ENCODE results near the gene TNRC6A. TPM values are rescaled to one million over a fixed set of nuclear protein-coding genes. Genes with fewer than 3 reads are reported as not detected.

TNRC6A gene
- total RNA-seq, 1 experiment from 2014 or later, result 84.8 TPM

DNA sequence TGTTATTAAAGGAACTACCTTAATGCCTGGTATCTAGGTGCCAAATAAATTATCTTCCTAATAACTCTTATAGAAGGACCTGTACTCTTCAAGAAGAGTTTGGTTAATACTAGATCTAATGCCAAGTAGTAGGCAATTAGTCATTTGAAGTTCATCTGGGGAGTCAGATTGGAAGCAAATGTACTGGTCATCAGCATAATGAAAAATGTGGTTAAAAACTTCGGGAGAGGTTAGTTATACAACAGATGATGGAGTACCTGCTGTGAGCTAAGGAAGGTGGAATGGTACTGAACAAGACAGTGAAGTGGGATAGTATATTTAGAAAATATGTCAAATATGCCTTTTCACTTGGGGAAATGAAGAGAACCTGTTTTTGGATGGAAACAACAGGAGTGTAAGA lies 49.2 kb downstream of the TNRC6A start:
- POLR2A ChIA-PET (ENCODE audit: unreplicated experiment), result interaction anchor here (0.6 kb wide), 1 partner anchor 44 kb away, joined by 4 read pairs; no protein-coding TSS in a partner anchor
- Histone ChIP-seq H3K36me3 (ENCODE audit: low read depth) (peaks cover 42% of the 10 kb centered on the region; the same call in 1 of the 2 replicates), H3F3A (ENCODE audit: insufficient read depth, low read depth) (peaks cover 15% of the 10 kb centered on the region; the same call in 1 of the 2 replicates), H4K20me1 (ENCODE audit: insufficient read depth) (peaks cover 30% of the 10 kb centered on the region; the same call in 1 of the 2 replicates), H3K27me3 (ENCODE audit: insufficient read depth, low read depth) (no peaks in the 10 kb centered on the region), H3K4me3 (no peak overlapping the region), H2AFZ (no peak overlapping the region), H3K27ac (no peak overlapping the region), H3K9me3 (ENCODE audit: insufficient read depth, low read depth) (no peaks in the 10 kb centered on the region), H3K9me2 (ENCODE audit: insufficient read depth) (no peaks in the 10 kb centered on the region), H3K4me1 (replicated peaks; ENCODE audit: insufficient read depth) (no peaks in the 10 kb centered on the region), H3K79me2 (ENCODE audit: low read depth) (peaks cover 22% of the 10 kb centered on the region), H3K4me2 (no peak overlapping the region)
- no TSS peak for BruUV-seq (replicated peaks)
- TF ChIP-seq, protein P1, sequence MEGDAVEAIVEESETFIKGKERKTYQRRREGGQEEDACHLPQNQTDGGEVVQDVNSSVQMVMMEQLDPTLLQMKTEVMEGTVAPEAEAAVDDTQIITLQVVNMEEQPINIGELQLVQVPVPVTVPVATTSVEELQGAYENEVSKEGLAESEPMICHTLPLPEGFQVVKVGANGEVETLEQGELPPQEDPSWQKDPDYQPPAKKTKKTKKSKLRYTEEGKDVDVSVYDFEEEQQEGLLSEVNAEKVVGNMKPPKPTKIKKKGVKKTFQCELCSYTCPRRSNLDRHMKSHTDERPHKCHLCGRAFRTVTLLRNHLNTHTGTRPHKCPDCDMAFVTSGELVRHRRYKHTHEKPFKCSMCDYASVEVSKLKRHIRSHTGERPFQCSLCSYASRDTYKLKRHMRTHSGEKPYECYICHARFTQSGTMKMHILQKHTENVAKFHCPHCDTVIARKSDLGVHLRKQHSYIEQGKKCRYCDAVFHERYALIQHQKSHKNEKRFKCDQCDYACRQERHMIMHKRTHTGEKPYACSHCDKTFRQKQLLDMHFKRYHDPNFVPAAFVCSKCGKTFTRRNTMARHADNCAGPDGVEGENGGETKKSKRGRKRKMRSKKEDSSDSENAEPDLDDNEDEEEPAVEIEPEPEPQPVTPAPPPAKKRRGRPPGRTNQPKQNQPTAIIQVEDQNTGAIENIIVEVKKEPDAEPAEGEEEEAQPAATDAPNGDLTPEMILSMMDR (conservative IDR thresholded peaks at IDR 0.05), result no peak
- no peak for TF ChIP-seq EZH2 (IDR thresholded peaks at IDR 0.05; ENCODE audit: low read depth)
- CTCF ChIA-PET, result no interaction called here
- intact Hi-C loops (cut with micrococcal nuclease; ENCODE audit: unreplicated experiment), result loop anchor here (10.0 kb wide), 1 partner anchor 214 kb away; no protein-coding TSS in a partner anchor
- DNase-seq, result no peak

DNA sequence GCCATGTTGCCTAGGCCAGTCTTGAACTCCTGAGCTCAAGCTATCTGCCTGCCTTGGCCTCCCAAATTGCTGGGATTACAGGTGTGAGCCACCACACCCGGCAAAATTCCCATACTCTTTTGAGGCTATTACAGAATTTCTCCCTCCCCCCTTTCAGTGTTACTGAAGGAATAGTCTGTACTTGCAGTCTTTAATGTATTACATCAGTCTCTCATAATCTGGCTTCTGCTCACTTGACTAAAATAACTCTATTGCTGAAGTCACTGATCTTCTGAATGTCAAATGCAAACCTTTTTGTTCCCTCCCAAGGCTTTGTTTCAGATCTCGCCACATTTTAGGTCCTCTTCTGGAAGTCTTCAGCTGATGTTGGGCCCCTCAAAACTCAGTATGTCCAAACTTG lies 51.8 kb downstream of the TNRC6A start:
- BruUV-seq (replicated peaks), result no TSS peak
- peaks cover 23% of the 10 kb centered on the region; the same call in 1 of the 2 replicates for H3F3A ChIP-seq (ENCODE audit: insufficient read depth, low read depth)
- intact Hi-C loops (cut with micrococcal nuclease; ENCODE audit: unreplicated experiment), result no loop called here
- no peaks in the 10 kb centered on the region for H3K27me3 ChIP-seq (ENCODE audit: insufficient read depth, low read depth)
- CTCF ChIA-PET, result no interaction called here
- H3K4me2 ChIP-seq, result no peak overlapping the region
- POLR2A ChIA-PET (ENCODE audit: unreplicated experiment), result no interaction called here
- no peak overlapping the region for H2AFZ ChIP-seq
- DNase-seq, result no peak
- H3K9me3 ChIP-seq (ENCODE audit: insufficient read depth, low read depth), result no peaks in the 10 kb centered on the region
- H3K9me2 ChIP-seq (ENCODE audit: insufficient read depth), result no peaks in the 10 kb centered on the region
- H3K4me3 ChIP-seq, result no peak overlapping the region
- TF ChIP-seq, protein P1 (conservative IDR thresholded peaks at IDR 0.05), result no peak
- no peak for TF ChIP-seq EZH2 (IDR thresholded peaks at IDR 0.05; ENCODE audit: low read depth)
- peaks cover 9% of the 10 kb centered on the region for H3K79me2 ChIP-seq (ENCODE audit: low read depth)
- H3K4me1 ChIP-seq (replicated peaks; ENCODE audit: insufficient read depth), result no peaks in the 10 kb centered on the region
- H4K20me1 ChIP-seq (ENCODE audit: insufficient read depth), result peaks cover 20% of the 10 kb centered on the region; the same call in 1 of the 2 replicates
- H3K27ac ChIP-seq, result no peak overlapping the region
- peaks cover 45% of the 10 kb centered on the region for H3K36me3 ChIP-seq (ENCODE audit: low read depth)

DNA sequence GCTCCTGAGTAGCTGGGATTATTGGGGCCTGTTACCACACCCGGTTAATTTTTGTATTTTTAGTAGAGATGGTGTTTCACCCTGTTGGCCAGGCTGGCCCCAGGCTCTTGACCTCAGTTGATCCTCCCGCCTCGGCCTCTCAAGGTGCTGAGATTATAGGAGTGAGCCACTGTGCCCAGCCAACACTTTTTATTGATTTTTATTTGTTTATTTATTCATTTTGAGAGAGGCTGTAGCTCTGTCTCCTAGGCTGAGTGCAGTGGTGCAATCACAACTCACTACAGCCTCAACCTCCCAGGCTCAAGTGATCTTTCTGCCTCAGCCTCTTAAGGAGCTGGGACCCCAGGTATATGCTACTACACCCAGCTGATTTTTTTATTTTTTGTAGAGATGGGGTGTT lies 54.7 kb downstream of the TNRC6A start:
- Histone ChIP-seq H4K20me1 (ENCODE audit: insufficient read depth) (peaks cover 26% of the 10 kb centered on the region; the same call in 1 of the 2 replicates), H3K27me3 (ENCODE audit: insufficient read depth, low read depth) (no peaks in the 10 kb centered on the region), H3K36me3 (ENCODE audit: low read depth) (peaks cover 22% of the 10 kb centered on the region), H2AFZ (no peak overlapping the region), H3K4me2 (no peak overlapping the region), H3K79me2 (ENCODE audit: low read depth) (peaks cover 6% of the 10 kb centered on the region; the same call in 1 of the 2 replicates), H3K9me3 (ENCODE audit: insufficient read depth, low read depth) (no peaks in the 10 kb centered on the region), H3K4me3 (no peak overlapping the region), H3K27ac (no peak overlapping the region), H3K4me1 (replicated peaks; ENCODE audit: insufficient read depth) (no peaks in the 10 kb centered on the region), H3K9me2 (ENCODE audit: insufficient read depth) (no peaks in the 10 kb centered on the region), H3F3A (ENCODE audit: insufficient read depth, low read depth) (peaks cover 31% of the 10 kb centered on the region; the same call in 1 of the 2 replicates)
- DNase-seq, result no peak
- TF ChIP-seq EZH2 (IDR thresholded peaks at IDR 0.05; ENCODE audit: low read depth), result no peak
- TF ChIP-seq, protein P1 (conservative IDR thresholded peaks at IDR 0.05), result no peak
- POLR2A ChIA-PET (ENCODE audit: unreplicated experiment), result interaction anchor here (0.6 kb wide), 1 partner anchor 301 kb away, joined by 3 read pairs; no protein-coding TSS in a partner anchor
- BruUV-seq (replicated peaks), result no TSS peak
- CTCF ChIA-PET, result no interaction called here
- intact Hi-C loops (cut with micrococcal nuclease; ENCODE audit: unreplicated experiment), result no loop called here
